Nephron progenitor cell (in vitro differentiated cells): ENCODE data around the gene RUNDC1.

Experiments
- DNase-seq: peaks from one replicate; pipeline ENCODE4 v3.0.0; 2021
- H3K27ac Mint-ChIP-seq: 2 replicates; pipeline ENCODE4 v1.8.0; 2021; ENCODE audit warnings: mild to moderate bottlenecking, moderate library complexity, mixed read lengths
- H3K27me3 Mint-ChIP-seq: 2 replicates; pipeline ENCODE4 v1.8.0; 2021; ENCODE audit warnings: mild to moderate bottlenecking, low read depth, mixed read lengths; ENCODE audit not compliant: poor library complexity
- H3K36me3 Mint-ChIP-seq: 2 replicates; pipeline ENCODE4 v1.8.0; 2021; ENCODE audit warnings: low read depth, mixed read lengths
- H3K4me1 Mint-ChIP-seq: 2 replicates; pipeline ENCODE4 v1.8.0; 2021; ENCODE audit warnings: mixed read lengths
- H3K4me3 Mint-ChIP-seq: 2 replicates; pipeline ENCODE4 v1.8.0; 2021; ENCODE audit warnings: mild to moderate bottlenecking, moderate library complexity, mixed read lengths
- H3K9me3 Mint-ChIP-seq: 2 replicates; pipeline ENCODE4 v1.8.0; 2021; ENCODE audit warnings: mild to moderate bottlenecking, moderate library complexity, mixed read lengths
- TF ChIP-seq, protein P1 (sequence below): fragments of 200-600 bp; sonication (generic); IDR thresholded peaks from 2 replicates; pipeline ENCODE4 v1.5.0; 2021; ENCODE audit warnings: antibody characterized with exemption

RUNDC1 gene

DNA sequence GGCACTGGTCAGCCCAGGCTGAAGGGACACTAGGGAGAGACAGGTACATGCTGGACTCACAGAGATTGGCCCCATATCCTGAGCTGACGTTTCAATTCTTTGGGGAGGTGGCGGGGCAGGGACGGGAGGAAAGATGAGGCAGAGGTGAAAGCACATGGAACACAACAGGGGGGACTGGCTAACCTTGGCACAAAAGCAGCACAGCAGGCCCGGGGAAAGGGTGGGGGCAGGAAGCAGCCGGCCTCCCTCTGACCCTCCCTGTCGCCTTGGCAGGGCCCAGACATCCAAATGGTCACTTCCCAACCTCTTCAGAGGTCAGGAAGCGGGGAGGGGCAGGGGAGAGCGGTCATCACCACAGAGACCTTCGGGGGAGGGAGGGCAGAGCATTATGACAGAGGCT is 35.2 kb downstream of the RUNDC1 start:
- Mint-ChIP-seq H3K4me1 (peaks cover 73% of the 10 kb centered on the region), H3K36me3 (peaks cover 15% of the 10 kb centered on the region), H3K9me3 (no peaks in the 10 kb centered on the region), H3K27me3 (peaks cover 2% of the 10 kb centered on the region), H3K27ac (peak overlapping the region; percentile 80), H3K4me3 (peak overlapping the region; percentile 9)
- no peak for DNase-seq
- TF ChIP-seq, protein P1, sequence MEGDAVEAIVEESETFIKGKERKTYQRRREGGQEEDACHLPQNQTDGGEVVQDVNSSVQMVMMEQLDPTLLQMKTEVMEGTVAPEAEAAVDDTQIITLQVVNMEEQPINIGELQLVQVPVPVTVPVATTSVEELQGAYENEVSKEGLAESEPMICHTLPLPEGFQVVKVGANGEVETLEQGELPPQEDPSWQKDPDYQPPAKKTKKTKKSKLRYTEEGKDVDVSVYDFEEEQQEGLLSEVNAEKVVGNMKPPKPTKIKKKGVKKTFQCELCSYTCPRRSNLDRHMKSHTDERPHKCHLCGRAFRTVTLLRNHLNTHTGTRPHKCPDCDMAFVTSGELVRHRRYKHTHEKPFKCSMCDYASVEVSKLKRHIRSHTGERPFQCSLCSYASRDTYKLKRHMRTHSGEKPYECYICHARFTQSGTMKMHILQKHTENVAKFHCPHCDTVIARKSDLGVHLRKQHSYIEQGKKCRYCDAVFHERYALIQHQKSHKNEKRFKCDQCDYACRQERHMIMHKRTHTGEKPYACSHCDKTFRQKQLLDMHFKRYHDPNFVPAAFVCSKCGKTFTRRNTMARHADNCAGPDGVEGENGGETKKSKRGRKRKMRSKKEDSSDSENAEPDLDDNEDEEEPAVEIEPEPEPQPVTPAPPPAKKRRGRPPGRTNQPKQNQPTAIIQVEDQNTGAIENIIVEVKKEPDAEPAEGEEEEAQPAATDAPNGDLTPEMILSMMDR: no peak

DNA sequence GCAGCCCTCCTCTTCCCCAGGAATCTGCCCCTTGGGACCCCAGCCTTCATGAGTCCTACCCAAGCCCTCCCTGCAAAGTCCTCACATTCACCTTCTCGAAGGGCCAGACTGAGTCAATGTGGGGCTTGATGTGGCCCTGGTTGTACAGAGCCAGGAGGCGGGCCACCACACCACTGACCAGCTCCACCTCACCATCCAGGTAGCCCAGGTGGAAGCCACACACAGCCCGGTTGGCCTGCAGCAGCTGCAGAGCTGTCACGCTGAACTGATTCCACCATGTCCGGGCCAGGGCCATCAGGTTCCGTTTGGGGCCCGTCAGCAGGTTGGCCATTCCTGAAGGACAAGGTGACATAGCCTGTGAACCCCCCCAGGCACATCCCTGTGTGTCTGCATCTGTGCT is 35.9 kb downstream of the RUNDC1 start:
- H3K9me3 Mint-ChIP-seq: no peaks in the 10 kb centered on the region
- peaks cover 15% of the 10 kb centered on the region for H3K36me3 Mint-ChIP-seq
- peaks cover 79% of the 10 kb centered on the region for H3K4me1 Mint-ChIP-seq
- H3K27ac Mint-ChIP-seq: no peak overlapping the region
- H3K4me3 Mint-ChIP-seq: peak overlapping the region; percentile 46
- H3K27me3 Mint-ChIP-seq: peaks cover 2% of the 10 kb centered on the region
- TF ChIP-seq, protein P1: no peak
- DNase-seq: no peak

DNA sequence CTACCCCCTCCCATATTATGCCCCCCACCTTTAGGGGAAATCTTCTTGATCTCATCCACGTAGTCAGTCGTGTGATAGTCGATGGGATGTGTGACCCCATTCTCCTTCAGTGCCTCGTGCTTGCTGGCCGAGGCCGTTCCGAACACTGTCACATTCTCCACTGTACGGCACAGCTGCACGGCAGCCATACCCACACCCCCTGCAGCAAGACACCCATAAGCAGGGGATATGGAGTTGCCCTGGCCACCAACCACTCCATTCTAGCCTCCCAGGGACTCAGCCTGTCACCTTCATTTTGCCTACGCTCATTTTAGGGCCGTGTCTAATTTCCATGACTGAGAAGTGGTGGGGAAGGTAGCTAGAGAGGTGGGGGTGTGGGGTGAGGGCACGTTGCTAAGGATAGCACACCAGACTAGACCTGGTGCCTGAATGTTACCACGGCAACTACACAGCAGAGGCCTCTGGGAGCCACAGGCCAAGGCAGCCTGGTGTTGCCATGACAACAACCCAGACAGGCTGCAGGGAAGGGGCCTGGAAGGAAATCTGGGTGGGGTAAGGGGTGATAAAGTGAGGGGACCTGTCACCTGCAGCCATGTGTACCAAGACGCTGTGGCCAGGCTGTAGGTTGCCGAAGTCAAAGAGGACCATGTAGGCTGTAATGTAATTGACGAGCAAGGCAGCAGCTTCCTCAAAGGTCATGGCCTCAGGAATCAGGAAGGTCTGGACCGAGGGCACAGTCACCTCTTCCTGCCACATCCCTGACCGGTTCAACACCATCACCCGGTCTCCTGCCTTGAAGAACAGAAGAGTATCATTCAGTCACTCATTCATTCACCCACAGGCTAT is 37.9 kb downstream of the RUNDC1 start:
- Mint-ChIP-seq H3K27me3 (peaks cover 2% of the 10 kb centered on the region), H3K9me3 (no peaks in the 10 kb centered on the region), H3K27ac (peak overlapping the region; percentile 94), H3K36me3 (peaks cover 15% of the 10 kb centered on the region), H3K4me1 (peaks cover 75% of the 10 kb centered on the region), H3K4me3 (peak overlapping the region; percentile 60)
- TF ChIP-seq, protein P1: no peak
- peak; percentile 65 for DNase-seq

DNA sequence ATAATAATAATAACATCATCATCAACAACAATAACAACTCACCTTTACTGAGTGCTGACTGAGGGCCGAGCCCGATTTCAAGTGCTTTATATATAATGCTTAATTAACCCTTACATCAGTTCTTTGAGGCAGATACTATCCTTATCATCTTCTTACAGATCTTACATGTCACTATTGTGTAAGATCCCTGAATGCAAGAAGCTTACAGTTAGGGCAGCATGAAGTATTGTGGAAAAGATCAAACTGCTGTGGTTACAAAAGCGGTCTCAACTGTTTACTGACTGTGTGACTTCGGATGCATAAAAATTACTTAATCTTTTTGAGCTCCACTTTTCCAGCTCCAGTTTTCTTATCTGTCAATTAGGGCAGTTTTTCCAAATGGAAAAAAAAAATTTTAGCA is 38.6 kb downstream of the RUNDC1 start:
- Mint-ChIP-seq H3K9me3 (no peaks in the 10 kb centered on the region), H3K4me1 (peaks cover 68% of the 10 kb centered on the region), H3K4me3 (peak overlapping the region; percentile 60), H3K27ac (peak overlapping the region; percentile 94), H3K36me3 (peaks cover 15% of the 10 kb centered on the region), H3K27me3 (peaks cover 2% of the 10 kb centered on the region)
- TF ChIP-seq, protein P1: no peak
- DNase-seq: no peak

DNA sequence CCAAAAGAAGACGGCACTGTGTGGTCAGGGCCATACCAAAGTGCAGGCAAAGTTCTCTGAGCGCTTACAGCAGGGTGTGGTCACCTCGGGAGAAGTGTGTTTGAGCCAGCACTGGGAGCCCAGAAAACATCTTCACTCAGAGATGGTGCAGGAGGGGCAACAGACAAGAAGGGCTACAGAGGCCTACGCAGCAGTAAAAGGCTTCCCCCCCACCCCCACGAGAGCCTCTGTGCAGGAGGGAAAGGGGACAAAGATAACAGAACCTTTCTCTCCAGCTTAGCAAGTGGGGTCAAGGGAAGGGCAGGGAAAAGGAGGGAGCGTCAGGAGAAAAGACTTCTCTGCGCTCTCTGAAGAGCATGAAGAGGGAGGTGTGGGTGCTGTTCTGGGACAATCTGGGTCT is 39.1 kb downstream of the RUNDC1 start:
- no peak for DNase-seq
- Mint-ChIP-seq H3K4me3 (peak overlapping the region; percentile 95), H3K27me3 (peaks cover 2% of the 10 kb centered on the region), H3K36me3 (peaks cover 15% of the 10 kb centered on the region), H3K27ac (peak overlapping the region; percentile 79), H3K4me1 (peaks cover 67% of the 10 kb centered on the region), H3K9me3 (no peaks in the 10 kb centered on the region)
- TF ChIP-seq, protein P1: no peak
